Esophagus squamous epithelium (tissue), 4 donors: ENCODE measurements around the gene TBATA.

Experiments
- POLR2A ChIP-seq, 4 donors: fragments of 450-650 bp; IDR thresholded peaks; one replicate each; pipeline ENCODE4 v1.6.1; 2017; ENCODE audit warnings: antibody characterized with exemption in 4 of 4, mild to moderate bottlenecking in 4 of 4, moderate library complexity in 3 of 4
- TF ChIP-seq, protein P1 (sequence below), 6 experiments: fragments of 450-650 bp in 4 of 6; fragments of 200-600 bp in 2 of 6; sonication (generic) in 2 of 6; IDR thresholded peaks; one replicate each; pipeline ENCODE4 v1.5.1; 2016 to 2019; ENCODE audit warnings: antibody characterized with exemption in 6 of 6, mild to moderate bottlenecking in 4 of 6, moderate library complexity in 4 of 6

DNA sequence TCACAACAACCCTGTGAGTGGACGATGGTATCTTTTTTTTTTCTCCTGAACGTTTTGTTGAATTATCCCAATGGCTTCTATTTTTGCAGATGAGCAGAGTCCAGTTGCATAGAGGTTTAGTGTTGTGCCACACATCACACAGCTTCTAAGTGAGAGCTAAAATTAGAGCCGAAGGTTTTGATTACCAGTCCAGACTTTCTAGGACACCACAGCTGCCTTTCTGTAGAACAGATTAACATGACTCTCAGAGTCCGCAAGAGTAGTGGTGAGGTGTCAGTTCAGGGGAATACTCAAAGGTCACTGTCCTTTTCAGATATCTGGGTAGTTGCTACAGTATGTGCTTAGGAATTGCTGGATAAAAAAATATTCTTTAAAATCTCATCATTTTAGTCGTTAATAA lies 44.4 kb upstream of the TBATA start:
- TF ChIP-seq, protein P1, sequence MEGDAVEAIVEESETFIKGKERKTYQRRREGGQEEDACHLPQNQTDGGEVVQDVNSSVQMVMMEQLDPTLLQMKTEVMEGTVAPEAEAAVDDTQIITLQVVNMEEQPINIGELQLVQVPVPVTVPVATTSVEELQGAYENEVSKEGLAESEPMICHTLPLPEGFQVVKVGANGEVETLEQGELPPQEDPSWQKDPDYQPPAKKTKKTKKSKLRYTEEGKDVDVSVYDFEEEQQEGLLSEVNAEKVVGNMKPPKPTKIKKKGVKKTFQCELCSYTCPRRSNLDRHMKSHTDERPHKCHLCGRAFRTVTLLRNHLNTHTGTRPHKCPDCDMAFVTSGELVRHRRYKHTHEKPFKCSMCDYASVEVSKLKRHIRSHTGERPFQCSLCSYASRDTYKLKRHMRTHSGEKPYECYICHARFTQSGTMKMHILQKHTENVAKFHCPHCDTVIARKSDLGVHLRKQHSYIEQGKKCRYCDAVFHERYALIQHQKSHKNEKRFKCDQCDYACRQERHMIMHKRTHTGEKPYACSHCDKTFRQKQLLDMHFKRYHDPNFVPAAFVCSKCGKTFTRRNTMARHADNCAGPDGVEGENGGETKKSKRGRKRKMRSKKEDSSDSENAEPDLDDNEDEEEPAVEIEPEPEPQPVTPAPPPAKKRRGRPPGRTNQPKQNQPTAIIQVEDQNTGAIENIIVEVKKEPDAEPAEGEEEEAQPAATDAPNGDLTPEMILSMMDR (IDR thresholded peaks at IDR 0.05), result no peak
- no peak for TF ChIP-seq POLR2A (IDR thresholded peaks at IDR 0.05)
